Measurements from ENCODE around the gene CHP1. TPM values are rescaled to one million over a fixed set of nuclear protein-coding genes. Genes with fewer than 3 reads are reported as not detected.

Gene CHP1
- total RNA-seq, 1 experiment from 2014 or later: 101 TPM

DNA sequence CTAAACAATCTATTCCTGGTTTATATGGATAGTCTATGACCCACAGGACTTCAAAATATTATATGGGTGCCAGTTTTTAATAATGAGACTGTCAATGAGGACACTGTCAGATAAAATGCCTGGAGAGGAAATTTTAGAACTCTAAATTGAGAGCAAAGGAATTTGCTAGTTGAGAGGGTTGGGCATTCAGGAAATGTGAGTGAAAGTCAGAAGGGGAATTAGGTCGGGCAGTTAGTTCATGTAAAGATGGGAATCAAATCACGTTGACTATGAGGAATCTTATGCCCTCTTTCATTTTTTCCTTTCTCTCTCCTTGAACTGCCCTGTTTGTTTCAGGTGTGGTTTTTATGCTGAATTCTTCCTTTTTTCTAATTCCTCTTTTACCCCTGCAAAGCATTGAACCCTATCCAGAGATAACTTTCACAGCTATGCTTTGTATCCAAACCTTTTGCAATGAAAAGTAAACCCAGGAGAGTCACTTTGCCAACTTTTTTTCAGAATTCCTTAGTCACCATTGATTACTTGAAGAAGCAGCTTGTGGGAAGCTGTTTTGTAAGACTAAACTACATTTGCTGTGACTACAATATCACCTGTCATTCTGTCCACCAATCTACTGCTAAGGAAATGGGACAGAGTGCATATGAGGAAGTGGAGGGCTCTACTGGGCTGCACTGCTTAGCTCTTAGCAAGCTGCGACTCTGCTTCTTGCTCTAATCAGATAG is 27.8 kb downstream of the CHP1 start:
- H3K27ac ChIP-seq (ENCODE audit: low read depth, low read length): no peak overlapping the region

More for the DNA sequence above, 27.8 kb downstream of the CHP1 start:
- no peaks in the 10 kb centered on the region for H3K79me2 ChIP-seq (ENCODE audit: insufficient read depth, low read length)
- H3K27me3 ChIP-seq (ENCODE audit: insufficient read depth, low read length): no peaks in the 10 kb centered on the region
- H3K4me2 ChIP-seq (ENCODE audit: low read length): peak overlapping the region; percentile 35; the same call in 1 of the 2 replicates
- POLR2A ChIA-PET: interaction anchor here (1.0 kb wide), 1 partner anchor 10 kb away, joined by 4 read pairs; no protein-coding TSS in a partner anchor
- TF ChIP-seq YY1 (IDR thresholded peaks at IDR 0.05; ENCODE audit: extremely low read depth, insufficient replicate concordance, low read depth, low read length) (no peak), ZBTB33 (IDR thresholded peaks at IDR 0.05; ENCODE audit: extremely low read depth, insufficient replicate concordance, low read length) (no peak), ZFX (IDR thresholded peaks at IDR 0.05) (no peak), TCF7L2 (IDR thresholded peaks at IDR 0.05; ENCODE audit: borderline replicate concordance, extremely low read depth, insufficient read depth, insufficient read length) (no peak), ZNF274 (IDR thresholded peaks at IDR 0.05; ENCODE audit: low read depth, low read length) (no peak), ELF1 (IDR thresholded peaks at IDR 0.05; ENCODE audit: borderline replicate concordance, low read depth) (no peak), CEBPB (IDR thresholded peaks at IDR 0.05; ENCODE audit: low read depth) (no peak), JUND (IDR thresholded peaks at IDR 0.05) (no peak), SRF (IDR thresholded peaks at IDR 0.05; ENCODE audit: low read depth) (no peak), CBX3 (IDR thresholded peaks at IDR 0.05; ENCODE audit: low read depth) (no peak), SP1 (IDR thresholded peaks at IDR 0.05; ENCODE audit: low read depth) (no peak), FOSL1 (IDR thresholded peaks at IDR 0.05; ENCODE audit: low read depth) (no peak), SIN3A (IDR thresholded peaks at IDR 0.05; ENCODE audit: low read depth) (no peak)
- TF ChIP-seq, protein P1, sequence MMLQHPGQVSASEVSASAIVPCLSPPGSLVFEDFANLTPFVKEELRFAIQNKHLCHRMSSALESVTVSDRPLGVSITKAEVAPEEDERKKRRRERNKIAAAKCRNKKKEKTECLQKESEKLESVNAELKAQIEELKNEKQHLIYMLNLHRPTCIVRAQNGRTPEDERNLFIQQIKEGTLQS (IDR thresholded peaks at IDR 0.05): no peak
- TF ChIP-seq, protein P2, sequence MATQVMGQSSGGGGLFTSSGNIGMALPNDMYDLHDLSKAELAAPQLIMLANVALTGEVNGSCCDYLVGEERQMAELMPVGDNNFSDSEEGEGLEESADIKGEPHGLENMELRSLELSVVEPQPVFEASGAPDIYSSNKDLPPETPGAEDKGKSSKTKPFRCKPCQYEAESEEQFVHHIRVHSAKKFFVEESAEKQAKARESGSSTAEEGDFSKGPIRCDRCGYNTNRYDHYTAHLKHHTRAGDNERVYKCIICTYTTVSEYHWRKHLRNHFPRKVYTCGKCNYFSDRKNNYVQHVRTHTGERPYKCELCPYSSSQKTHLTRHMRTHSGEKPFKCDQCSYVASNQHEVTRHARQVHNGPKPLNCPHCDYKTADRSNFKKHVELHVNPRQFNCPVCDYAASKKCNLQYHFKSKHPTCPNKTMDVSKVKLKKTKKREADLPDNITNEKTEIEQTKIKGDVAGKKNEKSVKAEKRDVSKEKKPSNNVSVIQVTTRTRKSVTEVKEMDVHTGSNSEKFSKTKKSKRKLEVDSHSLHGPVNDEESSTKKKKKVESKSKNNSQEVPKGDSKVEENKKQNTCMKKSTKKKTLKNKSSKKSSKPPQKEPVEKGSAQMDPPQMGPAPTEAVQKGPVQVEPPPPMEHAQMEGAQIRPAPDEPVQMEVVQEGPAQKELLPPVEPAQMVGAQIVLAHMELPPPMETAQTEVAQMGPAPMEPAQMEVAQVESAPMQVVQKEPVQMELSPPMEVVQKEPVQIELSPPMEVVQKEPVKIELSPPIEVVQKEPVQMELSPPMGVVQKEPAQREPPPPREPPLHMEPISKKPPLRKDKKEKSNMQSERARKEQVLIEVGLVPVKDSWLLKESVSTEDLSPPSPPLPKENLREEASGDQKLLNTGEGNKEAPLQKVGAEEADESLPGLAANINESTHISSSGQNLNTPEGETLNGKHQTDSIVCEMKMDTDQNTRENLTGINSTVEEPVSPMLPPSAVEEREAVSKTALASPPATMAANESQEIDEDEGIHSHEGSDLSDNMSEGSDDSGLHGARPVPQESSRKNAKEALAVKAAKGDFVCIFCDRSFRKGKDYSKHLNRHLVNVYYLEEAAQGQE (IDR thresholded peaks at IDR 0.05; ENCODE audit: low read depth): no peak
- H3K9me3 ChIP-seq (ENCODE audit: control insufficient read depth in 1 of 2, insufficient read depth in 1 of 2, low read depth in 1 of 2, low read length in 2 of 2): no peaks in the 10 kb centered on the region
- intact Hi-C loops (cut with micrococcal nuclease): no loop called here
- CTCF ChIA-PET: no interaction called here
- H3K9ac ChIP-seq (ENCODE audit: low read length): no peak overlapping the region
- H3K9me2 ChIP-seq (ENCODE audit: insufficient read depth): no peaks in the 10 kb centered on the region
- TSS peak; percentile 10 for BruUV-seq (replicated peaks)
- no peak overlapping the region for H2AFZ ChIP-seq (ENCODE audit: low read depth, low read length, poor library complexity, severe bottlenecking)
- no peaks in the 10 kb centered on the region for H4K20me1 ChIP-seq (ENCODE audit: insufficient read depth)
- peaks cover 7 to 29% of the 10 kb centered on the region in 2 experiments for H3K4me1 ChIP-seq (ENCODE audit: control insufficient read depth in 1 of 2, insufficient read depth in 2 of 2, low read length in 2 of 2)
- no peak overlapping the region for H3K4me3 ChIP-seq (replicated peaks in 1 of 2; ENCODE audit: low read depth in 1 of 2, low read length in 2 of 2)
- RAD21 ChIA-PET (ENCODE audit: low non-redundant PET in 1 of 2, low total read pairs in 2 of 2, uncharacterized antibody in 2 of 2, unreplicated experiment in 2 of 2): no interaction called here
- ATAC-seq (peak; percentile 54; the same call in 1 of the 2 replicates), DNase-seq (ENCODE audit: low read depth, low spot score) (no peak)
- H3K36me3 ChIP-seq (ENCODE audit: control insufficient read depth in 1 of 2, insufficient read depth in 2 of 2, low read length in 2 of 2): peaks cover 2 to 16% of the 10 kb centered on the region in 2 experiments; a peak in 3 of 4 replicates

All from HCT116 (cell line).